GM19324 (cell line): ENCODE results near the gene PAFAH2.
"Not testable (repeated sequence)": the region's sequence is repeated elsewhere in the genome, so short reads cannot be mapped to it uniquely, and the experiment has no call there.

Experiments used
- ATAC-seq: cut with Tn5 transposase; IDR thresholded peaks from one replicate; pipeline ENCODE4 v1.9.1; 2021; ENCODE audit warnings: mild to moderate bottlenecking, moderate library complexity; ENCODE audit not compliant: unreplicated experiment, low FRiP score

Gene PAFAH2

GRCh38 chr1:25943511-25943910, 54.4 kb downstream of the PAFAH2 start:
- not testable (repeated sequence) for ATAC-seq

- no peak for ATAC-seq
Observed at GRCh38 chr1:25936947-25937346, 60.9 kb downstream of the PAFAH2 start.

- ATAC-seq: no peak
Observed at GRCh38 chr1:25933479-25934365, 64.1 kb downstream of the PAFAH2 start.

- ATAC-seq: not testable (repeated sequence)
Observed at GRCh38 chr1:25932811-25933400, 65.0 kb downstream of the PAFAH2 start.

GRCh38 chr1:25932321-25932720, 65.5 kb downstream of the PAFAH2 start:
- no peak for ATAC-seq

GRCh38 chr1:25929016-25929415, 68.8 kb downstream of the PAFAH2 start:
- ATAC-seq: no peak

GRCh38 chr1:25927521-25928265, 70.2 kb downstream of the PAFAH2 start:
- ATAC-seq: no peak

GRCh38 chr1:25926731-25927496, 70.9 kb downstream of the PAFAH2 start:
- ATAC-seq: no peak

- ATAC-seq: no peak
Observed at GRCh38 chr1:25924454-25924853, 73.4 kb downstream of the PAFAH2 start.

GRCh38 chr1:25922971-25923552, 74.8 kb downstream of the PAFAH2 start:
- ATAC-seq: no peak

GRCh38 chr1:25922056-25922970, 75.5 kb downstream of the PAFAH2 start:
- ATAC-seq: no peak

GRCh38 chr1:25918615-25919014, 79.2 kb downstream of the PAFAH2 start:
- no peak for ATAC-seq

GRCh38 chr1:25917996-25918395, 79.9 kb downstream of the PAFAH2 start:
- no peak for ATAC-seq

GRCh38 chr1:25916460-25916859, 81.4 kb downstream of the PAFAH2 start:
- ATAC-seq: no peak

GRCh38 chr1:25914074-25914995, 83.5 kb downstream of the PAFAH2 start:
- no peak for ATAC-seq

- ATAC-seq: no peak
Observed at GRCh38 chr1:25913206-25913605, 84.7 kb downstream of the PAFAH2 start.

GRCh38 chr1:25912076-25912831, 85.6 kb downstream of the PAFAH2 start:
- ATAC-seq: no peak
